ENCODE data around the gene CCSER2.
"Not testable (repeated sequence)": the region's sequence is repeated elsewhere in the genome, so short reads cannot be mapped to it uniquely, and the experiment has no call there.

Gene CCSER2

DNA sequence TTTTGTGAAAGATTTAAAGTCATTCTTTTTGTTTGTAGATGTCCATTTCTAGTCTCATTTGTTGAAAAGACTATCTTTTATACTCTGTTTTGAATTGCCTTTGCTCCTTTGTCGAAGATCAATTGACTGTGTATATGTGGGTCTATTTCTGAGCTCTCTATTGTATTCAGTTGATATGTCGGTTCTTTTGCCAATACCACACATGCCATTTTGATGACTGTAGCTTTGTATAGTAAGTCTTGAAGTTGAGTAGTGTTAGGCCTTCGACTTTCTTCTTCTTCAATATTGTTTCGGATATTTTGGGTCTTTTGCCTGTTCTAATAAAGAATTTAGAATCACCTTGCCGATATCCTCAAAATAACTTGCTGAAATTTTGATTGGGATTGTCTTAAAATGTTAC is 104.5 kb downstream of the CCSER2 start:
- DNase-seq (ENCODE audit: low read depth in 2 of 2, low spot score in 1 of 2), result no peak

DNA sequence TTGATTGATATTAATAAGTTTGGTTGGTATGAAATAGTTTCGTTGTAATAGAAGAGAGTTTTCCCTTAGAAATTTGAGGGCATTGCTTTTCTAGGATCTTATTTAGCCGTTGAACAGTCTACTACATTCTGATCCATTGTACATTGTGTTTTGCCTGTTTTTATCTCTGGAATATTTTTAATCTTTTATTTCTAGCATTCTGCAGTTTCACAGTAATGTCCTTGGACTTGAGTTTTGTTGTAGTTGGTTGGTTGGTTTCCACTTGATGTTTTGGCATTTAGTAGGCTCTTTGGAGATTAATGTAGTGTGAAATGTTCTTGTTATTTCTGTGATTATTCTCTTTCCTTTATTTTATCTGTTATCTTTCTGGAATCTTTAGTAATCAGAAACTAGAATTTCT is 112.4 kb downstream of the CCSER2 start:
- no peak for DNase-seq (ENCODE audit: low read depth in 2 of 2, low spot score in 1 of 2)

DNA sequence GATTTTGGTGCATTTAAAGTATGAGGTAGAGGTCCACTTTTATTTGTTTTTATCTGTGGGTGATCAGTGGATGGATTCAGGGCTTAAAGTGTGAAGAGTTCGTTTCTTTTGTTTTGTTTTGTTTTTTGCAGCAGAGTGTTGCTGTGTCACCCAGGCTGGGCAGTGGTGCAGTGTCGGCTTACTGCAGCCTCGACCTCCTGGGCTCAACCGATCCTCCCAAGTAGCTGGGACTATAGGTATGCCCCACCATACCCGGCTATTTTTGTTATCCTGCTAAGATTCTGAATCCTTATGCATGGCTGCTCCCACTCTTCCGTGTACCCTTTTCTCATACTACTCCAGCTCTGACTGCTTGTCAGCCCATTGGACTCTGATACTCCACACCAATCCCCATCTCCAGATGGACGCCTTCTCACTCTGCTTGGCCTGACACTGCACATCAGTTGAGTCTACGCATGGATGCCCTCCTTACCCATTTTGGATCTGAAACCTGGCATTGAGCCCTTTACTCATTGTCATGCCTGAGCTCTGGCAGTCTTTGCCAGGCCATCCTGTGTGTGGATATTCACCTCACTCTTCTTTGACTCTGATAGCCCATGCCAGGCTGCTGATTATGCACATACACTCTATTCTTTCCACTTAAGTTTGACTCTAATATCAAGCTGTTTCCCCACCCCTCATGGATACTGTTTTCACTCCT is 119.5 kb downstream of the CCSER2 start:
- DNase-seq (ENCODE audit: low read depth in 2 of 2, low spot score in 1 of 2), result no peak

DNA sequence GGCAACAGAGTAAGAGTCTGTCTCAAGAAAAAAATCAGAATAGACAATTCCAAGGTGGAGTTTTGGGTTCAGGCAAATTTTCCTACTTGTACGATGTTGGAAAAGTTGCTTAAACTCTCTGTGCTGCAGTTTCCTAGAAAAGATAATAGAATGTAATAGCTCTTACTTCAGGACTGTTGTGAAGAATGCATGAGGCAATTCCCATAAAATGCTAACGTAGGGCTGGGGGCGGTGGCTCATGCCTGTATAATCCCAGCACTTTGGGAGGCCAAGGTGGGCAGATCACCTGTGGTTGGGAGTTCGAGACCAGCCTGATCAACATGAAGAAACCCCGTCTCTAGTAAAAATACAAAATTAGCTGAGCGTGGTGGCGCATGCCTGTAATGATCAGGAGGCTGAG is 121.0 kb downstream of the CCSER2 start:
- DNase-seq (ENCODE audit: low read depth in 2 of 2, low spot score in 1 of 2), result not testable (repeated sequence)

DNA sequence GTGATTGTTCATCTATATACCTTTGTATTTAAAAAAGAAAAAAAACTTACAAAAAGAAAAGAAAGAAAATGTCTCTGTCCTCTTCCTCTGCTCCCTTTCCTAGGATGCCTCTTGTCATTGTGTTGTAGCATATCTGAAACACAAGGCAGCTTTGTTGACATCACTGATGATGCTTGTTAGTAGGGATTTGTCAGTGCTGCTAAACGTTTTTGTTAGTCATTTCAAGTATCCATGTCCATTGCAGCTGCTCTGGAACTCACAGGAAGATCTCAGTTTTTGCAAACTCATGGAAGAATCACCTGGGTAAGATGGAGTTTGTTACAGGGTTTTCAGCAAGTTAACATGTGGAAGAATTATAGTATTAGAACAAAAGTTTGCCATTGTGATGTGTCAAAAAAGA is 123.6 kb downstream of the CCSER2 start:
- DNase-seq (ENCODE audit: low read depth in 2 of 2, low spot score in 1 of 2), result no peak

DNA sequence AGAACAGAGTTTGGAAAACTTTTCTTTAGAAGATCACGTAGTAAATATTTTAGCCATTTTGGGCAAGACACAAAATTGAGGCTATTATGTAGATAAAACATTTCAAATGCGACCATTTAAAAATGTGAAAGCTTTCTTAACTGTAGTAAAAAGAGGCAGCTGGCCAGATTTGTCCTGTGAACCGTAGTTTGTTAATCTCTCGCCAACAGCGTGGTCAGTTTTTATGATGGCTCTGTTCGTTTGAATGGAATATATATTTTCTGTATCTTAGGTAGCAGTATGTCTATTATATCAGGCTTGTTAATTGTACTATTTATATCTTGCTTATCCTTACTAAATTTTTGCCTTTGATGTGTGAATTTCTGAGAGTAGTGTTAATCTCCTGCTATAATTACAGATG is 124.9 kb downstream of the CCSER2 start:
- DNase-seq (ENCODE audit: low read depth in 2 of 2, low spot score in 1 of 2), result no peak

DNA sequence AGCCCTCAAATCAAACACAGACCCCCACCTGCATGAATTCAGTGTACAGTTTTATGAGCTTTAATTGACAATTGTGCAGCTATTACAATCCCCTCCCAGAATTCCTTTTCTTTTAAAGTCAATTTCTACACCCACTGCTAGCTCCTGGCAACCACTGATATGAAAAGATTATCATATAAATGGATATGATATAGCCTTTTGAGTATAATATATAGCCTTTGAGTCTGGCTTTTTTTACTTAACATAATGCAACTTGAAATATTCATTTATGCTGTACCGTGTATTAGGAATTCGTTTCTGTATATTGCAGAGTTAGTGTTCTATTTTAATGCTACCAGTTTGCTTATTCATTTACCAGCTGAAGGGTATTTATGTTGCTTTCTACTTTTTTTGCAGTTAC is 127.7 kb downstream of the CCSER2 start:
- no peak for DNase-seq (ENCODE audit: low read depth in 2 of 2, low spot score in 1 of 2)

DNA sequence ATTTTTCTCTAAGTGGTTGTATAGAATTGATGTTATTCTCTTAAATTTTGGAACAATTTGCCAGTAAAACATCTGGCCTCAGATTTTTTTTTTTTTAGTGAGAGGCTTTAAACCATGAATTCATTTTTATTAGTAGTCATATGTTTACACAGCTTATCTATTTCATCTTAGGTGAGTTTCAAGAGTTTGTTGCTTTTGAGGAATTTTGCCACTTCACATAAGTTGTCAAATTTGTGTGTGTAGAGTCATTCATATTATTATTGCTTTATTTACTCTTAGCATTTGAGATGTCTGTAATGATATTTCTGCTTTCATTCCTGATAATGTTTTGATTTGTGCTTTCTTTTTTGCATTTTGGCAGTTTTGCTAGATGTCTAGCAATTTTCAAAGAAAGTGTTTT is 132.1 kb downstream of the CCSER2 start:
- no peak for DNase-seq (ENCODE audit: low read depth in 2 of 2, low spot score in 1 of 2)

DNA sequence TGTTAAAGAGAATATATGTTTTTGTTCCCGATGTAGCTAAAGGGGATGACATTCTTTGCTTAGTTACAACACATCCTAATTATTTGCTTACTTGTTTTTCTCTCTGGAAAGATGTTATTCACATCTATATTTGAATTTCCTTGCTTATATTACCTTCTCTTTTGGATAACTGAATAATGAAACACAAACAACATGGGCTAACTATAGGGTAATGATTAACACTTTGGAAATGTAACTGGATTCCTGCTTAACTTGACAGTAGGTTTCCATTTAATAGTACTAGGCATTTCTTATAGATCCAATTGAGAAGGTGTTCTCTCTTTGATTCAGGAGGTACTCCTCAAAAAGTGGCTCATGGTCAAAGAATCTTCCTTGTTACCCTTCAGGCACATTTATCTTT is 141.1 kb downstream of the CCSER2 start:
- no peak for DNase-seq (ENCODE audit: low read depth in 2 of 2, low spot score in 1 of 2)

DNA sequence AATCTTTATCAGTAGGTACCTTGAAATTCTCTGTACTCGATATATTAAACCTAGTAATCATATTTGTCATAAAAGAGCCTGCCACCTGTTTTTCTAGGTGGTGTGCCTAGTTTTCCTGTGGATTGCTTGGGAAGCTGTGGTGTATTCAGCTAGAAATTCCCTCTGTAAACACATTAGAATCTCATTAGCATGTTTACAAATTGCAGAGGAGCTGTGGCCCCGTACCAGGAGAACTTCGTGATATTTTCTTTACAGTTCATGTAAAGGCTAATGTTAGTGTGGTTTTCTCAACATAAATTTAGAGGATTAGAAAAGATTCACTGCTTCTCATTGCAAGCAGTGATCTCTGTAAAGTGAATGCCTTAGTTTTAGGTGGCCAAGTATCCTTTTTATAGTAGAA is 144.7 kb downstream of the CCSER2 start:
- DNase-seq (ENCODE audit: low read depth in 2 of 2, low spot score in 1 of 2), result no peak

DNA sequence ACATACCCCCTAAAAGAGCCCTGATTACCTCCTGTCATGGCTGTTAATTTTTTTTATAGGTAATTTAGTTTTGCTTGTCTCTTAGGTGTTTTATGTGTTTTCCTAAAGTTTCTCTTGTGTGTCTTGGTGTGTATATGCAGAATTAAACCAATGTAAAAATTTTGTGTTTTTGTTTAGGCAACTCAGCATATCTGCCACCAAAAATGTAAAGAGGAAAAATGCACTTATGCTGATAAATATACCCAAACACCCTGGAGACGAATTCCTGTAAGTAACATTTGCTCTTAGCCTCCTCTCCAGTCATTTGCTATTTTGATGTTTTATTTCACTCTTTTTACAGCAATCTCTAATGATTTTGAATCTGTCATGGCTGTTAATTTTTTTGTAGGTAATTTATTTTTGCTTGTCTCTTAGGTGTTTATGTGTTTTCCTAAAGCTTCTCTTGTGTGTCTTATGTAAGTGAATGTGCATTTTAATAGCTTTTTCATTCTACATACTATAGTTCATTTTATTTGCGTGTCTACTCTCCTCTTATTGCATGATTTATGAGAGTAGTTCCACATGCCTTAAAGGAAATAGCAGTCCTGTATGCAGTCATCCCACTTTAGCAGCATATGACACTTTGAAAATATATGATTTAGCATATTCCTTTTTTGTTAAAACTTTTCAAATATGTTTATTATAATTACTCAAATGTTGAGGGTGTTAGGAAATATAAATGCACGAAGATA is 149.2 kb downstream of the CCSER2 start:
- DNase-seq (ENCODE audit: low read depth in 2 of 2, low spot score in 1 of 2), result no peak

DNA sequence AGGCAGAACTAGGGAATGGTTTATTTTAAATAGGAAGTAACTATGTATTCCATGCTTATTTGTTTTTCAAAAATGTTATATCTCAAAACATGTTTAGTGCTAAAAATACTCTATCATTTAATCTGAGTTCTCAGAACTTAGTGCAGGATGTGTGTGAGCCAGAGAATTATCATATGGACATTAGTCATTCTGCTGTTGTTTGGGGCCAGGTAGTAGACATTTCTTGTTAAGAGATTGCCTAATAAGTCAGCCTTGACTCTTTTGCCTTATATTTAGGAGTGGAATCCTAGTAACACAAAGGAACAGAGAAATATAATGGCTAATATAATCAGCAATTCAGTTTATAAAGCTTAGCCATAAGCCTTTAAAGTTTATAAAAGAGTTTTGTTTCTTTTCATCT is 149.8 kb downstream of the CCSER2 start:
- DNase-seq (ENCODE audit: low read depth in 2 of 2, low spot score in 1 of 2), result no peak

DNA sequence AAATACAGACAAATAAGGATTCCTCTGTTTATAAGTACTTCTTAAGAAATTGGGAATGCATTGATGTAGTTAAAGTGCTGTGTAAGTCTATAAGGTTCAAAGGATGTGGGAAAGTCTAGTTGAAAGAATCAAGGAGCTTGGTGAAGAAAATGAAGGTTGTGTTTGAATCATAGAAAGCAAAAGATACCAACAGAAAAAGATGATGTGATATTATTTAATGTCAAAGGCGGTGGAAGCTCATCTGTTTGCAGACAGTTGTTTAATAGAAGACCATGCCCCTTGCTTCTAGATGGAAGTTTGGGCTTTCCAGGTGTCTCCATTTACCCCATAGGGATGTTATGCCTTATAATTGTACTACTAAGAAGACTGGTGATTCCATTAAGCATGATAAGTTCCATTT is 150.3 kb downstream of the CCSER2 start:
- no peak for DNase-seq (ENCODE audit: low read depth in 2 of 2, low spot score in 1 of 2)

DNA sequence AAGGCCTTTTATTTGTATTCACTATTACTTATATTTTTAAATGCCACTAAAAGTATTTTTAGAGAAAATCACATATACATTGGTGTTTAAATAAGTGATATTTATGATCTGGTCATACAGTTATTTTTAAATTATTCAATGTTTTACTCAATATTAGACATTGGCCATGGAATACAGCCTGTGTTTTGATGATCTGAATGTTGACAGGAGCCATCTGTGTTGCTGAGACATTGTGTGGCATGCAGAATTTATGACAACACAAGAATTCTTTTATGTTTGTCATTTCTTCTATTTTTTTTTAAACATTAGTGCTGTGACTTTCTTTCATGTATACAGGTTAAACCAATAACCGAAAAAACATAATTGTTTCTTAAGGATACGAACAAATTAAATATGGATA is 156.2 kb downstream of the CCSER2 start:
- no peak for DNase-seq (ENCODE audit: low read depth in 2 of 2, low spot score in 1 of 2)

DNA sequence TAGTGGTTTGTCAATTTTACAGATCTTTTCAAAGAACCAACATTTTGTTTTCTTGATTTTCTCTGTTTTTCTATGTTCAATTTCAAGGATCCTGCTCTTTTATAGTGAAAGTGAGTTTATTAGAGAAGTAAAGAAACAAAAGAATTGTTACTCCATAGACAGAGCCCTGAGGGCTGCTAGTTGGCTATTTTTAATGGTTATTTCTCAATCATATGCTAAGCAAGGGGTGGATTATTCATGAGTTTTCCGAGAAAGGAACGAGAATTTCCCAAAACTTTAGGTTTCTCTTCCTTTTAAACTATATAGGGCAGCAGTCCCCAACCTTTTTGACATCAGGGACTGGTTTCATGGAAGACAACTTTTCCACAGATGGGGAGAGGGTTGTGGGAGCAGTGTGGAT is 165.0 kb downstream of the CCSER2 start:
- no peak for DNase-seq (ENCODE audit: low read depth in 2 of 2, low spot score in 1 of 2)

DNA sequence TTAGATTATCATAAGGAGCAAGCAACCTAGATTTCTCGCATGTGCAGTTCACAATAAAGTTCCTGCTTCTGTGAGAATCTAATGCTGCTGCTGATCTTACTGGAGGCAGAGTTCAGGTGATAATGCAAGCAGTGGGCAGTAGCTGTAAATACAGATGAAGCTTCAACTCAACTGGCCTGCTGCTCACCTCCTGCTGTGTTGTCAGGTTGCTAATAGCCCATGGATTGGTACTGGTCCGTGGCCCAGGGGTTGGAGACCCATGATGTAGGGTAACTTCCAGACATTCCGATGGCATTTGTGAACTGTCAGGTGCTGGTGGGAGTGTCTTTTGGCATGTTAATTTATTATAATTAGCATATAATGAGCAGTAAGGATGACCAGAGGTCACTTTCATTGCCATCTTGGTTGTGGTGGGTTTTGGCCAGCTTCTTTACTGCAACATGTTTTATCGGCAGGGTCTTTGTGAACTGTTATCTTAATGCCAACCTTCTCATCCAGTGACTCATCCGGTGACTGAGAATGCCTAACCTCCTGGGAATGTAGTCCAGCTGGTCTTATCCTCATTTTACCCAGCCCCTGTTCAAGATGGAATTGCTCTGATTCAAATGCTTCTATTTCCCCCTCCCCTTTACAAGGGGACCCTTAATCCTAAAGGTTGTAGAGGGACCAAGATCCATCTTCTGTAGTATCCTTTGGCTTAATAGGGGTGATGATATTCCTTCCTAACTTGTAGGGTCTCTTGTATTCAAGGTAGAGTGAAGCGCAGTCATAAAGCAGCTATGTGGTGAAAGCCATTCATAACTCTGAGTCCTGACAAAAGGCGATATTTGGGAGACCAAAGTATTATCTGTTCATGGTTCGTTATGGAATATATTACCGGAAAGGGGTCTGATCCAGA is 165.8 kb downstream of the CCSER2 start:
- no peak for DNase-seq (ENCODE audit: low read depth in 2 of 2, low spot score in 1 of 2)

DNA sequence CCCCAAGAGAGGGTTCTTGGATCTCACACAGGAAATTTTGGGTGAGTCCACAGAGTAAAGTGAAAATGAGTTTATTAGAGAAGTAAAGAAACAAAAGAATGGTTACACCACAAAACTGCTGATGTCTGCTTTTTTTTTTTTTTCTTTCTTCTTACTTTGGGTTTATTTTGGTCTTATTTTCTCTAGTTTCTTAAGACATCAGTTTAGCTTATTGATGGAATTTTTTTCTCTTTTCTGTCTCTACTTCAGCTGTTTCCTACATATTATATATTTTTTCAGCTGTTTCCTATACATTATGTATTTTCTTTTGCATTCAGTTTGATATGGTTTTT is 166.4 kb downstream of the CCSER2 start:
- no peak for DNase-seq (ENCODE audit: low read depth in 2 of 2, low spot score in 1 of 2)

DNA sequence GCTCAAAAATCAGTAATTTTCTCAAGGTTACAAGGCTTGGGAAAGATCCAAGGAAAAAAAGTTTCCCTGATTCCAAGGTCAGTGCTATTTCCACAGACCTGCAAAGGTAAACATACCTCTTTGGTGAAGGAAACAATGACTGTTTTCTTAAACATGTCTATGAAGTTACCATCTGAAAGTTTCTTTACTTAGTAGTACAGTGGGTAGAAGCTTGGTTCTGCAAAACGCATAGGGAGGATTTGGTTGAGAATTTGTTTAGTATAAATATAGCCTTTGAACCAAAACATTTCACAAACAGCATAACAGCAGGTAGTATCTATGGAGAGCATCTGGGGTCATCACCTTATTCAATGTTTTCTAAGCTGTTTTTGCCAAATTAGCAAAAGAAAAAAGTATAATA is 169.6 kb downstream of the CCSER2 start:
- no peak for DNase-seq (ENCODE audit: low read depth in 2 of 2, low spot score in 1 of 2)

DNA sequence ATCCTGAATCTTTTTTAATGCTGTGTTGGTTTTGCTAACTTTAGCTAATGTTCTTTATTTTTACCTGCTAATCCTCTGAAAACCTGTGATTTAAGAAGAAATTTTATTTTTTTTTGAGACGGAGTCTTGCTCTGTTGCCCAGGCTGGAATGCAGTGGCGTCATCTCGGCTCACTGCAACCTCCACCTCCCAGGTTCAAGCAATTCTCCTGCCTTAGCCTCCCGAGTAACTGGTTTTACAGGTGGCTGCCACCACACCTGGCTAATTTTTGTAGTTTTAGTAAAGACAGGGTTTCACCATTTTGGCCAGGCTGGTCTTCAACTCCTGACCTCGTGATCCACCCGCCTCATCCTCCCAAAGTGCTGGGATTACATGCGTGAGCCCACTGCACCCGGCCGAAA is 170.7 kb downstream of the CCSER2 start:
- not testable (repeated sequence) for DNase-seq (ENCODE audit: low read depth in 2 of 2, low spot score in 1 of 2)

DNA sequence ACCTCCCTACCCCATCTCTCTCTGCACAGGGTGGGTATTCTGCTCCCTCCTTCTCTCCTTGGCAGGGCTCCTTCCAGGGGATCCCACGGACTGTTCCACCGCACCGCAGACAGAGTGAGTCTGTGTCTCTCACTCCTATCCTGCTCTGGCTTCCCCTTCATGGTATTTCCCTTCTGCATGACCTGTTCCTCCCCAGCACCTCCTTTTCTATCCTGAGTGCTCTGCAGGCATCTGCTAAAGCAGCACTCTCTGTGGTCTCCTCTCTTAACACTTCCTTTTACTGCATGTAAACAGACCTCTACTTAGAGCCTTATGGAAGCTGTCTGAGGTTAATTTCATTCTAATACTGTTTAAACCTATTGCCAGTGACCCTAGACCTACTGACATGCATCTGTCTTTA is 171.5 kb downstream of the CCSER2 start:
- DNase-seq (ENCODE audit: low read depth in 2 of 2, low spot score in 1 of 2), result no peak

DNA sequence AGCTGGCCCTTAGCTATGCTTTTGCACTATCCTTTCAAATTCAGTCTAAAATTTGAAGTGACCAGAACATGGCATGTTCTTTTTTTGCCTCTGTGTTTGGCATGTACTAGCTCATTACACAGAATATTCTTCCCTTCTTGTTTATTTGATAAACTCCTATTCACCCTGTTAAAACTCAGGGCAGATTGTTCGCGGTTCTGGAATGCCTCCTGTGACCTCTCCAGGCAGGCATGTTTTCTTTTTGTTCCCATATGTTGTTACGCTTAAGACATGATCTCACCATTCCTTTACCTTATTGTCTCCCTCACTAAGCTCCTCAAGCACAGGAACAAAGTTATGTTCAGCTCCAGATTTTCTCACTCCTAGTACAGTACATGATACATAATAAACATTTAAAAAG is 181.7 kb downstream of the CCSER2 start:
- DNase-seq (ENCODE audit: low read depth in 2 of 2, low spot score in 1 of 2), result no peak

DNA sequence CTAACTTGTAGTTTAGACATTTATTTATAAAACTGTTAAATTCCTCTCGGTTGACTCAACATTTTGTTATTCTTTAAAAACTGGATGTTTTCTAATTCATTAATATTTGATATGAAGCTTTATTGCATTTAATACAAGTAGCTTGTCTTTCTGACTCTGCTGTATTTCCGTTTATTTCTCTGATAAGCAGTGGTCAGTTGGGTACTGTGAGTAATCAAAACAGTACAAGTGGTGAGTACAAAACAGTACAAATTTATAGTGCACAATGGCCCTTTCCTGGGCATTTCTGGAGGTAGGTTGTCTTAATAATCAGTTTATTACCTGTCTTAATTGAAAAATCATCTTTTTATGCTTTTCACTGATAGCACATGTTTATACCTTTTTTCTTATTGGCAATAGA is 182.7 kb downstream of the CCSER2 start:
- DNase-seq (ENCODE audit: low read depth in 2 of 2, low spot score in 1 of 2), result no peak
